Measurements from ENCODE around the gene CFAP157.

- TF ChIP-seq POLR2A (IDR thresholded peaks at IDR 0.05) (no peak), CTCF (IDR thresholded peaks at IDR 0.05) (no peak)
Observed at GRCh38 chr9:127732444-127732843, 25.7 kb downstream of the CFAP157 start.

All from Peyer's patch (tissue), 4 donors.